Dermis microvascular lymphatic vessel endothelial cell (primary cell): ENCODE measurements around the gene MBNL1. TPM values are rescaled to one million over a fixed set of nuclear protein-coding genes. Genes with fewer than 3 reads are reported as not detected.
"Not testable (repeated sequence)": the region's sequence is repeated elsewhere in the genome, so short reads cannot be mapped to it uniquely, and the experiment has no call there.

Source experiments
- DNase-seq, 2 donors: peaks; one replicate each; pipeline versions ENCODE4 v3.0.0 to v3.0.0-alpha.2; 2010; ENCODE audit warnings: low read depth in 2 of 2
- total RNA-seq: library from RNA; depleted of rRNA; stranded (reverse); fragments of >200 nt; gene quantifications from 2 replicates; pipeline ENCODE4 v1.2.1, GENCODE V29; 2014

The MBNL1 gene
- total RNA-seq, 1 donor from 2014 or later, result 316 TPM

- peak in 1 of 2 donors; percentile 43 for DNase-seq
Observed at GRCh38 chr3:152348436-152349177, 79.9 kb downstream of the MBNL1 start.

GRCh38 chr3:152349392-152349791 is 80.7 kb downstream of the MBNL1 start:
- no peak for DNase-seq

- no peak for DNase-seq
Observed at GRCh38 chr3:152350139-152350538, 81.4 kb downstream of the MBNL1 start.

- no peak for DNase-seq
Observed at GRCh38 chr3:152350776-152351175, 82.0 kb downstream of the MBNL1 start.

- peak in 1 of 2 donors; percentile 61 for DNase-seq
Observed at GRCh38 chr3:152352554-152352953, 83.8 kb downstream of the MBNL1 start.

- no peak for DNase-seq
Observed at GRCh38 chr3:152353578-152353977, 84.8 kb downstream of the MBNL1 start.

- no peak for DNase-seq
Observed at GRCh38 chr3:152355744-152356665, 87.3 kb downstream of the MBNL1 start.

- DNase-seq, result no peak
Observed at GRCh38 chr3:152356870-152357276, 88.1 kb downstream of the MBNL1 start.

GRCh38 chr3:152357587-152357986 is 88.9 kb downstream of the MBNL1 start:
- no peak for DNase-seq

- DNase-seq, result no peak
Observed at GRCh38 chr3:152359385-152360248, 90.9 kb downstream of the MBNL1 start.

- DNase-seq, result no peak
Observed at GRCh38 chr3:152360302-152360701, 91.6 kb downstream of the MBNL1 start.

GRCh38 chr3:152360966-152361365 is 92.2 kb downstream of the MBNL1 start:
- DNase-seq, result no peak

GRCh38 chr3:152362086-152362485 is 93.4 kb downstream of the MBNL1 start:
- DNase-seq, result no peak

- no peak for DNase-seq
Observed at GRCh38 chr3:152364237-152364636, 95.5 kb downstream of the MBNL1 start.

GRCh38 chr3:152365126-152365525 is 96.4 kb downstream of the MBNL1 start:
- DNase-seq, result no peak

GRCh38 chr3:152365766-152366593 is 97.3 kb downstream of the MBNL1 start:
- DNase-seq, result peak in 1 of 2 donors; percentile 44

- not testable (repeated sequence) for DNase-seq
Observed at GRCh38 chr3:152367192-152367591, 98.5 kb downstream of the MBNL1 start.

GRCh38 chr3:152372633-152373032 is 103.9 kb downstream of the MBNL1 start:
- not testable (repeated sequence) for DNase-seq

- no peak for DNase-seq
Observed at GRCh38 chr3:152373379-152373778, 104.7 kb downstream of the MBNL1 start.

- no peak for DNase-seq
Observed at GRCh38 chr3:152374262-152374990, 105.7 kb downstream of the MBNL1 start.
